Glutamatergic neuron (in vitro differentiated cells): ENCODE measurements around the gene CLDN2. TPM values are rescaled to one million over a fixed set of nuclear protein-coding genes. Genes with fewer than 3 reads are reported as not detected.

Source experiments
- DNase-seq: peaks from one replicate; pipeline ENCODE4 v3.0.0; 2022
- H3K27ac Mint-ChIP-seq: one replicate; pipeline ENCODE4 v1.8.0; 2020; ENCODE audit warnings: mild to moderate bottlenecking, mixed read lengths, inconsistent platforms; ENCODE audit not compliant: unreplicated experiment
- H3K27me3 Mint-ChIP-seq: one replicate; pipeline ENCODE4 v1.8.0; 2020; ENCODE audit warnings: mild to moderate bottlenecking, moderate library complexity, mixed read lengths, inconsistent platforms; ENCODE audit not compliant: unreplicated experiment
- H3K36me3 Mint-ChIP-seq: one replicate; pipeline ENCODE4 v1.8.0; 2020; ENCODE audit warnings: mild to moderate bottlenecking, mixed read lengths, inconsistent platforms; ENCODE audit not compliant: unreplicated experiment
- H3K4me1 Mint-ChIP-seq: one replicate; pipeline ENCODE4 v1.8.0; 2020; ENCODE audit warnings: mild to moderate bottlenecking, low read depth, mixed read lengths, inconsistent platforms; ENCODE audit not compliant: unreplicated experiment
- H3K4me3 Mint-ChIP-seq: one replicate; pipeline ENCODE4 v1.8.0; 2020; ENCODE audit warnings: mild to moderate bottlenecking, mixed read lengths, inconsistent platforms; ENCODE audit not compliant: unreplicated experiment
- H3K9me3 Mint-ChIP-seq: one replicate; pipeline ENCODE4 v1.8.0; 2020; ENCODE audit warnings: mild to moderate bottlenecking, moderate library complexity, mixed read lengths, inconsistent platforms; ENCODE audit not compliant: unreplicated experiment
- total RNA-seq: library from RNA; stranded (reverse); fragmentation: NEBNext Ultra II Directional; extraction: Animal tissue kit (Norgen Biotek cat#: 25700); gene quantifications from one replicate; pipeline ENCODE4 v1.2.1, GENCODE V29; 2021; ENCODE audit not compliant: unreplicated experiment
- TF ChIP-seq, protein P1 (sequence below): fragments of 200-600 bp; sonication (generic); IDR thresholded peaks from one replicate; pipeline ENCODE4 v1.5.0; 2021; ENCODE audit not compliant: partially characterized antibody, unreplicated experiment

The CLDN2 gene
- total RNA-seq, 1 donor from 2014 or later = not detected

DNA sequence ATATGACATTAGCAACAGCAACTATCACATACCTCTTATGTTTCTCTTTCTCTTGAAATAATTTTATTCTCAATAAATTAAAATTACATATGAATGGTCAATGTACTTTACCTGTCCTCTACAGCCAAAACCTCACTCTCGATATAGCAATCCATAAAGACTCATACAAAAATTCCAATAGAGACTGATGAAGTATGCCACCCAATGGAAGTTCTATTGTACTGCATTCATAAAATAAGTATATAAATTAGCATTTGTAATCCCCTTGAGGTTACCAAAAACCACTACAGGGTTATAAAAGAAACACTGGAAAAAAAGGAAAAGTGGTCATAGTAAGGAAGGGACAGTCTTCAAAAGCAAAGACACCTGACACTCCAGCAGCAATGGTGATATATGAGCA is 32.8 kb downstream of the CLDN2 start:
- no peaks in the 10 kb centered on the region for H3K27me3 Mint-ChIP-seq
- DNase-seq = no peak
- TF ChIP-seq, protein P1, sequence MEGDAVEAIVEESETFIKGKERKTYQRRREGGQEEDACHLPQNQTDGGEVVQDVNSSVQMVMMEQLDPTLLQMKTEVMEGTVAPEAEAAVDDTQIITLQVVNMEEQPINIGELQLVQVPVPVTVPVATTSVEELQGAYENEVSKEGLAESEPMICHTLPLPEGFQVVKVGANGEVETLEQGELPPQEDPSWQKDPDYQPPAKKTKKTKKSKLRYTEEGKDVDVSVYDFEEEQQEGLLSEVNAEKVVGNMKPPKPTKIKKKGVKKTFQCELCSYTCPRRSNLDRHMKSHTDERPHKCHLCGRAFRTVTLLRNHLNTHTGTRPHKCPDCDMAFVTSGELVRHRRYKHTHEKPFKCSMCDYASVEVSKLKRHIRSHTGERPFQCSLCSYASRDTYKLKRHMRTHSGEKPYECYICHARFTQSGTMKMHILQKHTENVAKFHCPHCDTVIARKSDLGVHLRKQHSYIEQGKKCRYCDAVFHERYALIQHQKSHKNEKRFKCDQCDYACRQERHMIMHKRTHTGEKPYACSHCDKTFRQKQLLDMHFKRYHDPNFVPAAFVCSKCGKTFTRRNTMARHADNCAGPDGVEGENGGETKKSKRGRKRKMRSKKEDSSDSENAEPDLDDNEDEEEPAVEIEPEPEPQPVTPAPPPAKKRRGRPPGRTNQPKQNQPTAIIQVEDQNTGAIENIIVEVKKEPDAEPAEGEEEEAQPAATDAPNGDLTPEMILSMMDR = peak; percentile 11

DNA sequence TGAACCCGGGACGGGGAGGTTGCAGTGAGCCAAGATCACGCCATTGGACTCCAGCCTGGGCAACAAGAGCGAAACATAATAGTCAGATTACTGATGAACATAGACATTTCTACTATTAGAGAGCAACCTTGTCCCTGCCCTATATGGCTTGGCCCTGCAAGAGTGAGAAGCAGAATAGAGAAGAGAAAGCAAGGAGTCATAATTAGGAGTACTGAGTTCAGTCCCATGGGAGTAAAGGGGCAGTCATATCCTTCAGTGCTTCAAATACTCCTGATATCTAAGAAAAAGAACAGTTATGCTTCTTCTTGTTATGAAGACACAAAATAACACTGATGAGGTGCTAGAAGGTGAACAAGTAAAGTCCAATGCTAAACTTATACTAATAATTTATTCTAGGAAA is 33.8 kb downstream of the CLDN2 start:
- Mint-ChIP-seq H3K27ac (no peak overlapping the region), H3K27me3 (no peaks in the 10 kb centered on the region), H3K9me3 (no peaks in the 10 kb centered on the region), H3K36me3 (no peaks in the 10 kb centered on the region), H3K4me1 (no peaks in the 10 kb centered on the region), H3K4me3 (no peak overlapping the region)
- no peak for DNase-seq
- TF ChIP-seq, protein P1 = no peak

More for the DNA sequence above, 32.8 kb downstream of the CLDN2 start:
- Mint-ChIP-seq H3K27ac (no peak overlapping the region), H3K36me3 (no peaks in the 10 kb centered on the region), H3K9me3 (no peaks in the 10 kb centered on the region), H3K4me3 (no peak overlapping the region), H3K4me1 (no peaks in the 10 kb centered on the region)

DNA sequence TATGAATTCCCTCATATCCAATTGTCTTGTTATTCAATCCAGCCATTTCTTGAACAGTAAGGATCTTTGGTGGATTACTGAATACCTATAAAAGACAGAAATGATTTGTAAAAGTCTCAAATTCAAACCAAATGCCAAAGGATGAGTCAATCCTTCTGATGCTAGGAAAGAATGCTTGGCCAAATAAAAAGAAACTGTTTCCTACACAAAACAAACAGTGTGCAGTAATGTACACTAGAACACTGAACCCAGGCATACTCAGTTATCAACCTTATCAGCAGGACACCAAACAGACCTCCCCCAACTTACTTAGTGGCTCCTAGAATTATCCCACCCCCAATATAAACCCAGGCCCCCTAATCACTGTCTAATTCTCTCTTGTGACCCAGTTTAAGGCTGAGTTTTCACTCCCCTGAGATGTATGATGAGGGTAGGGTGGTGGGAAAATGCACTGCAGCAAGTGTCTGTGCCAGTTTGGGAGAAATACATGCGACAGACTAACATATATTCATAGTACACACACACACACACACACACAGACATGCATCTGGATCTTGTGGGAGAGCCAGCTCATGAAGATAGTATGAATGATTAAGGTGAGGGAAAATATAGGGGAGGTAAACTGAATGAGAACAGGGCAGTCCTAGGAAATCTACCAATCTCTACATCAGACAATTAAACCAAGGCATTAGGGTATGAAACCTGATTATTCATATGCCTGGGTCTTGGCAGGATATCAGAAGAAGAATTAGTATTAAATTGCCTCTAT is 35.0 kb downstream of the CLDN2 start:
- Mint-ChIP-seq H3K4me1 (no peaks in the 10 kb centered on the region), H3K9me3 (no peaks in the 10 kb centered on the region), H3K27me3 (no peaks in the 10 kb centered on the region), H3K27ac (no peak overlapping the region), H3K4me3 (no peak overlapping the region), H3K36me3 (no peaks in the 10 kb centered on the region)
- TF ChIP-seq, protein P1 = no peak
- no peak for DNase-seq

DNA sequence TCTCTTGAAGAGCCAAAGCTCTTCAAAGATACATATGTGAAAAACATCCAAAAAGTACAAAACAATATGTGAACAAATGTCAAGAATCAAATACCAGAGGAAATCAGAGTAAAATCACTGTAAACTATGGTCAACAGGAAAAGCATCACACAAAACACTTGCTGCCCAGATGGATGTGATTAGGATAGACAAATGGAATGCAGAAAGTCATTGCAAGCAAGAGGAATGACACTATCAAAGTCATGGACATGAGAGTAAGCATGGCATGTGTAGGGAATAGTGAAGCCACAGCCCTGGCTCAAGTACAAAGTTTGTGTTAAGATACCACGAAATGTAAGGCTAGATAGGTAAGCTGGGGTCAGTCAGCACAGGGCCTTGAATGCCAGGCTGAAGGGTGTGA is 37.7 kb downstream of the CLDN2 start:
- no peaks in the 10 kb centered on the region for H3K4me1 Mint-ChIP-seq
- H3K27ac Mint-ChIP-seq = no peak overlapping the region
- H3K9me3 Mint-ChIP-seq = no peaks in the 10 kb centered on the region
- TF ChIP-seq, protein P1 = no peak
- no peak for DNase-seq
- H3K4me3 Mint-ChIP-seq = no peak overlapping the region
- no peaks in the 10 kb centered on the region for H3K36me3 Mint-ChIP-seq
- no peaks in the 10 kb centered on the region for H3K27me3 Mint-ChIP-seq

DNA sequence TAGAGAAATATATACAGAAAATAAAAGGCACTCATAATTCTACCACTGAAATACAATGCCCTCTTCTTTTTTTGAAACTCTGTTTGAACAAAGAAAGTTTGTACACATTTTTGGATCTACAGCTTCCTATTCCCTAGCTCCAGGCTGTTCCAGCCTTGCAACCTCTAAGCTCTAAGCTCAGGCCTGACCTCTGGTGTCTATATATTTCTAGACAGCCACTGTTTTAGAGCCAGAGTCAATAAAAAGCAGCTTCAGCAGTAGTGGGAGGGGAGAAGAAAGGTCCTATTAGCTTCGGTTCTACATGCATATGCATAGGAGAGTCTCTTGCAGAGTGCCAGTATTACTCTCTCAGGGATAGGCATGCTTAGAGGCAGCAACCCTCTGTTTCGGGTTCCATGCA is 39.7 kb downstream of the CLDN2 start:
- Mint-ChIP-seq H3K36me3 (no peaks in the 10 kb centered on the region), H3K27ac (no peak overlapping the region), H3K27me3 (no peaks in the 10 kb centered on the region), H3K4me3 (no peak overlapping the region), H3K4me1 (no peaks in the 10 kb centered on the region), H3K9me3 (no peaks in the 10 kb centered on the region)
- TF ChIP-seq, protein P1 = no peak
- no peak for DNase-seq
